ENCODE data around the gene PELI2.

The PELI2 gene

GRCh38 chr14:56195223-56195622 lies 77.0 kb downstream of the PELI2 start:
- no peak overlapping the region for H3K4me3 ChIP-seq (ENCODE audit: control insufficient read depth, low read depth, low read length)
- no peak for TF ChIP-seq CTCF (conservative IDR thresholded peaks at IDR 0.05; ENCODE audit: control insufficient read depth, insufficient read depth, low read depth, low read length)
- no peak for DNase-seq (ENCODE audit: low read depth)

- no peak for TF ChIP-seq CTCF (conservative IDR thresholded peaks at IDR 0.05; ENCODE audit: control insufficient read depth, insufficient read depth, low read depth, low read length)
- peak; percentile 75 for DNase-seq (ENCODE audit: low read depth)
- no peak overlapping the region for H3K4me3 ChIP-seq (ENCODE audit: control insufficient read depth, low read depth, low read length)
Observed at GRCh38 chr14:56195704-56196103, 77.5 kb downstream of the PELI2 start.

- H3K4me3 ChIP-seq (ENCODE audit: control insufficient read depth, low read depth, low read length), result no peak overlapping the region
- DNase-seq (ENCODE audit: low read depth), result peak; percentile 75
- no peak for TF ChIP-seq CTCF (conservative IDR thresholded peaks at IDR 0.05; ENCODE audit: control insufficient read depth, insufficient read depth, low read depth, low read length)
Observed at GRCh38 chr14:56196274-56196673, 78.1 kb downstream of the PELI2 start.

- H3K4me3 ChIP-seq (ENCODE audit: control insufficient read depth, low read depth, low read length), result no peak overlapping the region
- no peak for TF ChIP-seq CTCF (conservative IDR thresholded peaks at IDR 0.05; ENCODE audit: control insufficient read depth, insufficient read depth, low read depth, low read length)
- DNase-seq (ENCODE audit: low read depth), result no peak
Observed at GRCh38 chr14:56197150-56197549, 78.9 kb downstream of the PELI2 start.

GRCh38 chr14:56198438-56198837 lies 80.2 kb downstream of the PELI2 start:
- no peak for DNase-seq (ENCODE audit: low read depth)
- TF ChIP-seq CTCF (conservative IDR thresholded peaks at IDR 0.05; ENCODE audit: control insufficient read depth, insufficient read depth, low read depth, low read length), result no peak
- H3K4me3 ChIP-seq (ENCODE audit: control insufficient read depth, low read depth, low read length), result no peak overlapping the region

GRCh38 chr14:56199095-56199981 lies 81.1 kb downstream of the PELI2 start:
- peak; percentile 98 for DNase-seq (ENCODE audit: low read depth)
- no peak overlapping the region for H3K4me3 ChIP-seq (ENCODE audit: control insufficient read depth, low read depth, low read length)
- TF ChIP-seq CTCF (conservative IDR thresholded peaks at IDR 0.05; ENCODE audit: control insufficient read depth, insufficient read depth, low read depth, low read length), result no peak

Measured in fibroblast of mammary gland (primary cell).